HG02852 (cell line): ENCODE measurements around the gene THNSL1.
"Not testable (repeated sequence)": the region's sequence is repeated elsewhere in the genome, so short reads cannot be mapped to it uniquely, and the experiment has no call there.

Experiments
- ATAC-seq: cut with Tn5 transposase; IDR thresholded peaks from one replicate; pipeline ENCODE4 v1.9.1; 2021; ENCODE audit warnings: mild to moderate bottlenecking, moderate library complexity; ENCODE audit not compliant: unreplicated experiment

The THNSL1 gene

GRCh38 chr10:24998044-24998443 lies 18.4 kb upstream of the THNSL1 start:
- no peak for ATAC-seq

- ATAC-seq, result not testable (repeated sequence)
Observed at GRCh38 chr10:25011591-25011990, 4.8 kb upstream of the THNSL1 start.

GRCh38 chr10:25014579-25014978 lies 1.8 kb upstream of the THNSL1 start:
- no peak for ATAC-seq

- ATAC-seq, result peak; percentile 67
Observed at GRCh38 chr10:25015828-25016375, 510 bp upstream of the THNSL1 start, which contains the start of gene ENKUR. Gene ENKUR, minus strand, starts transcription at chr10:25016158. Its CDS starts 222 bp downstream, at chr10:25015936.

- ATAC-seq, result no peak
Observed at GRCh38 chr10:25017154-25017590, 760 bp downstream of the THNSL1 start.

GRCh38 chr10:25017661-25018060 lies 1.2 kb downstream of the THNSL1 start:
- no peak for ATAC-seq

- no peak for ATAC-seq
Observed at GRCh38 chr10:25018703-25019102, 2.3 kb downstream of the THNSL1 start.

- ATAC-seq, result no peak
Observed at GRCh38 chr10:25023278-25023677, 6.9 kb downstream of the THNSL1 start.

- ATAC-seq, result no peak
Observed at GRCh38 chr10:25024528-25024927, 8.1 kb downstream of the THNSL1 start.

GRCh38 chr10:25026463-25026862 lies 10.1 kb downstream of the THNSL1 start:
- no peak for ATAC-seq

GRCh38 chr10:25028711-25029110 lies 12.3 kb downstream of the THNSL1 start:
- no peak for ATAC-seq

GRCh38 chr10:25029519-25029918 lies 13.1 kb downstream of the THNSL1 start:
- ATAC-seq, result no peak

- ATAC-seq, result peak; percentile 89
Observed at GRCh38 chr10:25036381-25036780, 20.0 kb downstream of the THNSL1 start.

- no peak for ATAC-seq
Observed at GRCh38 chr10:25038325-25038724, 21.9 kb downstream of the THNSL1 start.

GRCh38 chr10:25039531-25039930 lies 23.1 kb downstream of the THNSL1 start:
- ATAC-seq, result no peak

- no peak for ATAC-seq
Observed at GRCh38 chr10:25046641-25047040, 30.2 kb downstream of the THNSL1 start.

GRCh38 chr10:25047088-25047487 lies 30.7 kb downstream of the THNSL1 start:
- no peak for ATAC-seq

- no peak for ATAC-seq
Observed at GRCh38 chr10:25047591-25048301, 31.3 kb downstream of the THNSL1 start.

GRCh38 chr10:25048450-25048849 lies 32.0 kb downstream of the THNSL1 start:
- ATAC-seq, result no peak

- ATAC-seq, result no peak
Observed at GRCh38 chr10:25049966-25050365, 33.6 kb downstream of the THNSL1 start.

- ATAC-seq, result no peak
Observed at GRCh38 chr10:25050402-25050801, 34.0 kb downstream of the THNSL1 start.

GRCh38 chr10:25052012-25052411 lies 35.6 kb downstream of the THNSL1 start:
- ATAC-seq, result no peak

GRCh38 chr10:25056726-25057125 lies 40.3 kb downstream of the THNSL1 start:
- no peak for ATAC-seq
